ENCODE data around the gene SMAD6.

DNA sequence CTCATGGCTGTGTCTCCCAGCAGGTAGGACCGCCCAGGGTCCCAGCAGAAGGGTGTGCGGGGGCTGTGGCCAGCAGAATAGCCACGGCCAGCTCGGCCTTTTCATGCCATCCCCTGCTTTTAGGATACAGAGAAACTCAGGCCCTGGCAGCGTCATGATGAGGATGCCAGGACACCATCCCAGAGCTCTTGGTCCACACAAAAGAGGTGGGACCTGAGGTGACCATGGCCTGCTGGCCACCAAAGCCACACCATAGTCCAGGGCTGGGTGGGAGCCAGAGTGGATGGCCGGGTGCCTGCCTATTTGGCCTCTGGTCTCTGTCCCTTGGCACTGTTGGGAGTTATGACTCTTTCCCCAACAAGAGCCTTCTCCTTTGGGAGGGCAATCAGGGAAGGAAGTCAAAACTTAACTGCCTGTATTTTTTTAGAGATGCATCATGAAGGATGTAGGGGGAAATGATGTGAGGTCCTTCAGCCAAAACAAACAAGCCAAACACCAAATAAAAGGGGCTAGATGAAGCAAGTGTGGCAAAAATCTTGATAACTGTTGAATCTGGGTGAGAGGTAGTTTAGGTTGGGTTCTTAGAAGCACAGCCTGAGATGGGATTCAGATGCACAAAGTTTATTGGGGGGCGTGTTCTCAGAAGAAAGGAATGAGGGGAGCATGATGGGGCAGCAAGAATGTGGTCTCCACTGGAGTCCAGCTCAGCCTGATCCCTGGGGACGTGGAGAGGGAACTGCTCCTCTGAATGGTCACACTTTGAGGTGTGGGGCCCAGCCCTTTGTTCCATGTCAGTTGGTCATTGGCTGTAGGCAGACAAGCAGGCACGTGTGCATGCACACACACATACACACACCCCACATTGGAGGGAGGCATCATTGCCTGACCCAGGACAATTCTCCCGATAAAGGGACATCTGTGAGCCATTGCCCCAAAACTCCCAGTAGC is 33.2 kb downstream of the SMAD6 start:
- TF ChIP-seq CTCF (IDR thresholded peaks at IDR 0.05) (no peak), POLR2A (IDR thresholded peaks at IDR 0.05) (no peak)
